A172 (cell line): ENCODE data around the gene CD3D. TPM values are rescaled to one million over a fixed set of nuclear protein-coding genes. Genes with fewer than 3 reads are reported as not detected.
"Not testable (repeated sequence)": the region's sequence is repeated elsewhere in the genome, so short reads cannot be mapped to it uniquely, and the experiment has no call there.

ENCODE experiments used
- DNase-seq: peaks from one replicate; pipeline ENCODE4 v3.0.0-alpha.2; 2015; ENCODE audit warnings: low spot score
- total RNA-seq: library from RNA; depleted of rRNA; stranded (reverse); fragments of >200 nt; shearing (Covaris generic); gene quantifications from 2 replicates; pipeline ENCODE4 v1.2.3, GENCODE V29; 2014

Gene CD3D
- total RNA-seq, 1 experiment from 2014 or later: not detected

- DNase-seq: no peak
Observed at GRCh38 chr11:118339281-118339961, 3.1 kb downstream of the CD3D start.

- no peak for DNase-seq
Observed at GRCh38 chr11:118338637-118339061, 3.9 kb downstream of the CD3D start.

GRCh38 chr11:118334745-118335144 lies 7.8 kb downstream of the CD3D start:
- DNase-seq: no peak

GRCh38 chr11:118328745-118329144 lies 13.8 kb downstream of the CD3D start:
- no peak for DNase-seq

GRCh38 chr11:118325283-118325682 lies 17.2 kb downstream of the CD3D start:
- DNase-seq: no peak

- no peak for DNase-seq
Observed at GRCh38 chr11:118322721-118323120, 19.8 kb downstream of the CD3D start.

- DNase-seq: no peak
Observed at GRCh38 chr11:118321386-118322082, 21.0 kb downstream of the CD3D start.

GRCh38 chr11:118320515-118320914 lies 22.0 kb downstream of the CD3D start:
- no peak for DNase-seq

GRCh38 chr11:118319337-118319707 lies 23.2 kb downstream of the CD3D start:
- no peak for DNase-seq

GRCh38 chr11:118318581-118319336 lies 23.7 kb downstream of the CD3D start:
- DNase-seq: no peak

- no peak for DNase-seq
Observed at GRCh38 chr11:118318124-118318523, 24.4 kb downstream of the CD3D start.

GRCh38 chr11:118314988-118315411 lies 27.5 kb downstream of the CD3D start:
- no peak for DNase-seq

GRCh38 chr11:118313242-118313641 lies 29.3 kb downstream of the CD3D start:
- no peak for DNase-seq

GRCh38 chr11:118312328-118312727 lies 30.2 kb downstream of the CD3D start:
- no peak for DNase-seq

- DNase-seq: no peak
Observed at GRCh38 chr11:118311518-118311917, 31.0 kb downstream of the CD3D start.

GRCh38 chr11:118310781-118311485 lies 31.6 kb downstream of the CD3D start:
- DNase-seq: no peak

- DNase-seq: no peak
Observed at GRCh38 chr11:118310271-118310670, 32.2 kb downstream of the CD3D start.

- not testable (repeated sequence) for DNase-seq
Observed at GRCh38 chr11:118308995-118309528, 33.4 kb downstream of the CD3D start.

- no peak for DNase-seq
Observed at GRCh38 chr11:118306556-118306955, 35.9 kb downstream of the CD3D start.

- DNase-seq: no peak
Observed at GRCh38 chr11:118305726-118306125, 36.8 kb downstream of the CD3D start.

GRCh38 chr11:118304568-118305248 lies 37.8 kb downstream of the CD3D start, which contains the start of gene CD3E:
Gene CD3E, plus strand, starts transcription at chr11:118304730. Its CDS starts 223 bp downstream, at chr11:118304953.
- DNase-seq: no peak
